D721Med (cell line): ENCODE results near the gene KBTBD6.

Experiments
- DNase-seq: peaks from one replicate; pipeline ENCODE4 v3.0.0; 2011; ENCODE audit warnings: low spot score; ENCODE audit not compliant: insufficient read length
- FAIRE-seq: peaks from 2 replicates; lab custom pipeline; 2011; peaks lifted over from hg19 to GRCh38; lab: Jason Lieb, UNC
- CTCF ChIP-seq: IDR thresholded peaks from 2 replicates; pipeline ENCODE4 v1.5.1; 2012; ENCODE audit warnings: mild to moderate bottlenecking, control low read depth; ENCODE audit not compliant: insufficient read depth; ENCODE audit errors: missing control alignments

Gene KBTBD6

GRCh38 chr13:41145136-41145908 lies 12.7 kb upstream of the KBTBD6 start:
- no peak for TF ChIP-seq CTCF
- FAIRE-seq (no peak), DNase-seq (no peak)

GRCh38 chr13:41144576-41144975 lies 12.0 kb upstream of the KBTBD6 start:
- no peak for FAIRE-seq
- no peak for DNase-seq
- TF ChIP-seq CTCF, result no peak

GRCh38 chr13:41139296-41139966 lies 6.8 kb upstream of the KBTBD6 start:
- no peak for TF ChIP-seq CTCF
- FAIRE-seq, result no peak
- no peak for DNase-seq

- DNase-seq (no peak), FAIRE-seq (no peak)
- TF ChIP-seq CTCF, result no peak
Observed at GRCh38 chr13:41137951-41138350, 5.3 kb upstream of the KBTBD6 start.

GRCh38 chr13:41137241-41137640 lies 4.6 kb upstream of the KBTBD6 start:
- DNase-seq (no peak), FAIRE-seq (no peak)
- no peak for TF ChIP-seq CTCF

- FAIRE-seq, result no peak
- TF ChIP-seq CTCF, result no peak
- DNase-seq, result no peak
Observed at GRCh38 chr13:41136396-41137031, 3.9 kb upstream of the KBTBD6 start.
